Inferior parietal cortex (tissue), 1 donor: Measurements from ENCODE around the gene RBM26.
"Not testable (repeated sequence)": the region's sequence is repeated elsewhere in the genome, so short reads cannot be mapped to it uniquely, and the experiment has no call there.

ENCODE experiments used
- DNase-seq: peaks from one replicate; pipeline ENCODE4 v3.0.0-alpha.2; 2016; ENCODE audit errors: extremely low spot score

RBM26 gene

DNA sequence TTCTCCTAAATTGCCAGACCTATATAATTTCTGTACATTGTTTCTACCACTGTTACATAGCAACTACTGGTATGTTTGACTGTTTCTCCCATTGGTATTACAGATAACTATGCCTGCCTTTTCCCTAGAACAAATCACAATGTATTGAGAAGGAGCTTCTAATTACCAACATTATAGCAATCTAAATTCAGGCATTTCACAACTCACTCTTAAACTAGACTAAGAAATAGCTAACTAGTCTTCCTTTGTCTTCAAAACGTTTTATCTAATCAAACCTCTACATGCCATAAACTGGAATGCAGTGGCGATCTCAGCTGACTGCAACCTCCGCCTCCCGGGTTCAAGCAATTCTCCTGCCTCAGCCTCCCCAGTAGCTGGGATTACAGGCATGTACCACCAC, 18.2 kb downstream of the RBM26 start:
- DNase-seq, result no peak

DNA sequence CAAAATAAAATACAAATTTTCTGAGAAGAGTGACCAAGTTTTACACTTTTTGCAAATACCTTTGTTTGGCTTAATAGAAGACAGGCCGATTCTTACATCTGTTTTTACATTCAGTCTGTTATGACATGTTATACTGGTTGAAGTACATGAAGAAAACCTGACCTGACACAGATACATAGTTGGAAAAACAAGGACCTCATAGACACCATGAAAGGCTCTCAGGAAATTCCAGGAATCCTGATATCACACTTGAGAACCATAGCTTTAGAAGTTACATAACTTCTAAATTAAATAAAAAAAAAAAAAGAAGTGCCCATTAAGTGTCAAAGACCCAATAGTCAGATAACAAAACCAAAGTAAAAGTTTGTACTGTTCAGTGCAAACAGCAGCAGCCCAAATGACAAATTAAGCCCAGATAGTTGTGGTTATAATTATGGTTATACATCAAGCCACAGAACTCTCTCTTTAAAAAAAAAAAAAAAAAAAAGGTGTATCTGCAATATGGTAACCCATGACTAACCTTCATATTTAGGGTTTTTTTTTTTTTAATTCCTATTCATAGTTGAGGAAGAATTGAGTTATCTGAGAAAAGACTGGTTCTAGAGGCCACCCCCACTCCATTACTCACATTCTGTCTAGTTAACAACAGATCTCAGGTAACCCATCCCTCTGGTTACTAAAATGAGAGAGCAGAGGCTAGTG, 19.8 kb downstream of the RBM26 start:
- DNase-seq, result no peak

DNA sequence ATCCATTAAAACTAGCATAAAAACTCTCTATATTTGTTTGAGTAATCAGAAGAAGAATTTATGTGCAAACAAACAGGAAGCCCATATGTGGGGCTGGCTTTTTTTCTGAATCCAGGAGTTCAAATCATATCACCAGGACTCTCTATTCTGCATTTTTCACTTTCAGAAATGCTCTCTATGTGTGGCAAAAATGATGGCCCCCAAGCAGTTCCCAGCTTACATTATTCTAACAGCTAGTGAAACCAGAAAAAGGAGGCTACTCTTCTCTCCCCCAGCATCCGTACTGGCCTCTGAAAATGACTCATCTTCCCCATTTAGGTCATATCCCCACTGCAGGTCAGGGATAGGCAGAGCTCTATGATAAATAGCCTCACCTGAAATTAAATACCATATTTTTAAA, 20.4 kb downstream of the RBM26 start:
- DNase-seq, result no peak

DNA sequence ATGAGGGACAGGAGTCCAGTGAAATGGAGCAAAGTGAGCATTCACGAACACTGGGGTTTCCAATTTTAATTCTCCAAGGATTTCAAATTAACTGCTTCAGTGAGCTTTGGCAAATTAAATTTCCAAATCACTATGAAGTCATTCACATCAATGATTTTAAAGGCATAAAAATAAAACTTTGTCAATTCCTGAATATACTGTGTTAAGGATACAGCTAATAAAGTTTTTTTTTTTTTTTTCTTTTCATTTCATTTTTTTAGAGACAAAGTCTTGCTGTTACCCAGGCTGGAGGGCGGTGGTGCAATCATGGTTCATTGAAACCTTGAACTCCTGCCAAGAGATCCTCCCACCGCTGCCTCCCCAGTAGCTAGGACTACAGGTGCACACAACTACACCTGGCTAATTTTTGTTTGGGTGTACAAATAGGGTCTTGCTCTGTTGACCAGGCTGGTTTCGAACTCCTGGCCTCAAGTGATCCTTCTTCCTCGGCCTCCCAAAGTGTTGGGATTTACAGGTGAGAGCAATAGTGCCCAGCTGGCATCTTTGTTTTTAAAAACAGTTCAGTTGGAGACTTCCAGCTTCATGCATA, 21.9 kb downstream of the RBM26 start:
- no peak for DNase-seq

GRCh38 chr13:79382545-79383275, 23.3 kb downstream of the RBM26 start:
- DNase-seq, result no peak

DNA sequence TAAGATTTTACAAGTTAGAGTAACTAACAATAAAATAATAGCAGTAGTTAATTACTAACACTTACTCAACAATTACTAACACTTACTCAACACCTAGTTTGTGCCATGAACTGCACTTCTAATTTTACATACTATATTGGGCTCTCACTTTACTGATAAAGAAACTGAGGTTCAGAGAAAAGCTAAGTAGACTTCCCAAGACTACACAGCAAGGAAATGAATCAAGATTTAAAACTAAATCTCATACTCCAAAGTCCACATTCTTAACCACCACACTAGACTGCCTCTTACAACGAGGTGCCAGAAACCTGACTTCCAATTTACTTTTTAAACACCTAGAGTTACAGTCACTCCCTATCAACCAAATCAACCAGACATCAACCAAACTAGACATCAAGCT, 25.1 kb downstream of the RBM26 start:
- no peak for DNase-seq

- DNase-seq, result no peak
These were observed 26.8 kb downstream of the RBM26 start for GRCh38 chr13:79379274-79379673.

GRCh38 chr13:79376843-79377242, 29.2 kb downstream of the RBM26 start:
- DNase-seq, result no peak

DNA sequence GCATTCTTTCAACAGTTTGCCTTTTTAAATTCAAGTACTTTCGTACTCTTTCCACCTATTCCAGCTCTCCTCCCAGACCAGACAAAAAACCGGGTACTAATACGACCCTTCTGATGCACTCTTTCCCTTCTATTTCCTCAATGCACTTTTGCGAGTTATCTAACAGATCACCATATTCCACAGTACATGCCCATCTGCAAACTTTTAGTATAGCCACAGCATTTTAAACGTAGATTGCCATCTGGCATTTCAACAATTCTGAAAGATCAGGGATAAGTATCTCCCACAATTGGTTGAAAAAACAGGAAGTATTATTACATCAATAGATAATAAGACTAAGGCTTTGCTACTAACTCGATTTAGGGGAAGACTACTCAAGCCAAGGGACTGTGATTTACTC, 31.5 kb downstream of the RBM26 start:
- no peak for DNase-seq

GRCh38 chr13:79373916-79374315, 32.1 kb downstream of the RBM26 start:
- DNase-seq, result no peak

DNA sequence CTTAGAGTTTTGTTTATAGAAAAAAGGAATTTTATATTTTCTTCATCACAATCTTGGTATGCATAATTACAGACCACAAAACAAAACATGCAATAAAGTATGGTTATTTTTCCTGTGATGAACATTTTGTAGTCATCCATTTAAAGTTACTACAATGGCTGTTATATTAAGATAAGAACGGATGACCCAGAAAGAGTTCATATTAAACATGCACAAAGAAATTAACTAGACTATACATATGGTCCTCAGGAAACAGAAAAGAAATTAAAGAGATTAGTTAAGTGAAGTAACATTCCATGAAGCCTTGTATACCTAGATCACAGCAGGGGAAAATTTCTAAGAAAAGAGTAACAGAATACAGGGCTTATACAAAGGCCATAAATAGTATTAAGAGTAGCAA, 36.8 kb downstream of the RBM26 start:
- DNase-seq, result no peak

- no peak for DNase-seq
These were observed 40.1 kb downstream of the RBM26 start for GRCh38 chr13:79365981-79366380.

DNA sequence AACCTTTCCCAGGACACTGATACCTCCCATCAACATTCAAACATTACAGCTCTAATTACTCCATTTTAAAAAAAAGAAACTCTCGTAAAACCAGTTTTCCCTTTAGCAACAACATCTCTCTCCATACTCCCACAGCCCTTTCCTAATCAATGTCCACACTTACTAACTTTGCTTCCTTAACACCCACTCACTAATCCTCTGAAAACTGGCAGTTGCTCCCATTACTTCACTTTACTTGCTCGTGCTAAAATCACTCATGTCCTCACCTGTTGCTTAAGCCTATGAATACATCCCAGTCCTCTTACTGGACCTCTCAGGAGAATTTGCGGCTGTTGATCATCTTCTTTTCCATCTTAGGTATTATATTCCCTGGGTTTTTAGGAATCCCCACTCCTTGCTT, 44.8 kb downstream of the RBM26 start:
- DNase-seq, result no peak

DNA sequence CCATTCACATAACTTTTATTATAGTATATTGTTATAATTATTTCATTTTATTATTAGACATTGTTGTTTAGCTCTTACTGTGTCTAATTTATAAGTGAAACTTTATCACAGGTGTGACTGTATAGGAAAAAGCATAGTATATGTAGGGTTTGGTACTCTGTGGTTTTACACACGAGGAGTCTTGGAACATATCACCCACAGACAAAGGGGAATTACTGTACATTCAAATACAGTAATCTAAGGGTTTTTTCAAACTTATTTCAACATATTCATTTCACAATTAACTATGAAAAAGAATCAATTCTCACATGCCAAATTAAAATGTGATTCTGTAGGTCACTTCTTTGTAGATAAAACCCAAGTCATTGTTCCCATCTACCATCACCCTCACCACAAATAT, 46.0 kb downstream of the RBM26 start:
- DNase-seq, result no peak

DNA sequence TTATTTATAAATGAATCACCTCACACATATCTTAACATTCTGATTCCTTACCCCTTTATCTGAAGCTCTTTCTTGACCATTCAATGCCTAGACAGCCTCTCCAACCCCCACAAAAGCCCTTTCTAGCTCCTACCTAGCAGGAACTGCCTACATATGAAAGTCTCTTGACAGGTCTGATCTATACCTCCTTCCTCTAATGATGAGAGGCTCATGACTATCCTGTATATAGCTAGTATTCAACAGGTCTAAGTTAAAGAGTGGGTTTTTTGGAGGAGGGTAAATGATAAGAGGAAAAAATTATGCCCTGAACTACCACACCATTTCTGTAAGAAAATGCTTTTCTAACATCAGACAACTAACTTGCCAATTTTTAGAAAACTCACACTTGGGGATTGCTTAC, 47.0 kb downstream of the RBM26 start:
- DNase-seq, result no peak

DNA sequence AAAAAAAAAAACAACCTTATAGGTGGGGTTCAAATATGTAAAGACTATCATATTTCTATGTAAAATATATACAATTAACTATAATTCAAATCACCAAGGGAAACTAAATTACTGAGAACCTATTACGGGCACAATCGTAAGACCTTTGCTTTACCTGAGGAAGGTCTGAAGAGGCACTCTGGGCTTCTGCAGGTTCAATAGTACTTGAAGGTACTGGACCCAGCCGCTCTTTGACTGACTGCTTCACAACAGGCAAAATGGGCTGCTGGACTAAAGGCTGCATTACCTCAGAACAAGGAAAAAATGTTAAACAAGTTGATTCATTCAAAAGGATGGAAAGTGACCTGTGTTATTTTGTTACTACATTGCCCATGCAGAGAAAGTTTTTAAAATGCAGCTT, 51.8 kb downstream of the RBM26 start:
- DNase-seq, result no peak

DNA sequence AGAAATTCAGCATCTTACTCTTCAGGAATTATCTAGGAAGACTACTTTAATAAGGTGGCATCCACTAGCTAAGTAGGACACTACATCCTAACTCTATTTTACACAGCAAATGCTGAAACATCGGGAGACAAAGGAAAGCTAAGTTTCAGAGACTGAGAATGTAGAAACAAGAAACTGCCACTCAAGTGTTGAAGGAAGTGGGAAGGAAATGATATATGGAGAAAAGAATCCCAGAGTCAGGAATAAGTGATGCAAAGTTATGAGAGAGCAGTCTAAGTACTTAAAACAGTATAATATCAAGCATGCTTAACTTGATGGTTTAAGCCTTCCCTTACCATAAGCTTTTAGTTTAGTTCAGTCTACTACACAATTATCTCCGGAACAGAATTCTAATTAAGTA, 52.4 kb downstream of the RBM26 start:
- DNase-seq, result no peak

DNA sequence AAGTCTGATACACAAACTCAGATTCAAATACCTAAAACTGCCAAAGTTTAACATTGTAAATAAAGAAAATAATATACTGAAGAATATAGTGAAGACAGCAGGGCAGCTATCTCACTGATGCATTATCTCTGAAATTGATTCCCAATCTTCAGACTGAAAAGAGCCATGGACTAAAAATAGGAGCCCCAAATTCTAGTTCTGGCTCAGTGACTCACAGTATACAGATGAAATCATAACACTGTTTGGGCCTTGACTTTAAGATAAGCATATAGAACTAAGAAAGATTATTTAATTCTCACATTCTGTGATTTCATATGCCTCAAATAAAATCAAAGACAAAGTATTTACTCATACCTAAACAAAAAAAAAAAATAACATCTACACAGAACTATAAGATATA, 53.9 kb downstream of the RBM26 start:
- DNase-seq, result no peak

- not testable (repeated sequence) for DNase-seq
These were observed 56.4 kb downstream of the RBM26 start for GRCh38 chr13:79349608-79350007.

GRCh38 chr13:79349011-79349410, 57.0 kb downstream of the RBM26 start:
- no peak for DNase-seq

DNA sequence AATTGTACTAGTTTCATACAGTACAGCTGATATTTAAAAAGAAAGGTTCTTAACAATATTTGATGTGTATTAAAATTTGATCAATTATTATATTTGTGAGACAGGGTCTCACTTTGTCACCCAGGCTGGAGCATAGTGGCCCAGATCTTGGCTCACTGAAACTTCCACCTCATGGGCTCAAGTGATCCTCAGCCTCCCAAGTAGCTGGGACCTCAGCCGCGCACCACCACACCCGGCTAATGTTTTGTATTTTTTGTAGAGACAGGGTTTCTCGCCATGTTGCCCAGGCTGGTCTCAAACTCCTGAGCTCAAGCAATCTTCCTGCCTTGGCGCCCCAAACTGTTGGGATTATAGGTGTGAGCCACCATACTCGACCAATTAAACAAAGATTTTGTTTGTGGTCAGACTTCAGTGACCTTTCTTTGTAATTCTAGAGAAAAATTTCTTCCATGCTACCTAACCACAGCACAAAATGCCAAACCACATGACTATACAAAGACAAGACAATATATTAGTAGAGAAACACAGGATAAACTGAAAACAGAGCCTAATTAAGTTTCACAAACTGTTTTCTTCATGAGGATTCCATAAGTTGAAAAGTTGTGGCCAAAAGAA, 59.6 kb downstream of the RBM26 start:
- no peak for DNase-seq

DNA sequence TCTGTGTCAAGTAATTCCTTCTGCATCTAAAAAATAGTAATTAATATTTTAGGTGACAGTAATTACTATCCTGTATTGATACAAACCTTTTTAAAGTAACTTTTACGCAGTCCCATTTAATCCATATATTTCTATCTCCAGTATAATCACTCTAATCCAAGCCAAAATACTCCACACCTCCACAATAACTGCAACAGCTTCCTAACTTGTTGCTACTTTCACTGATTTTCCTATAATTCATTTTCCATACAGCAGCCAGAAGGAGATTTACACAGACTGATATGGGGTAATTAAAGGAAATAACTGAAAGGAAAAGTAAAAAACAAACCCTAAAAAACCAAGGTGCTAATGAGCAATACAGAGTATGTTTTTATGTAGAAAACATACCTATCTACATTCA, 64.9 kb downstream of the RBM26 start:
- DNase-seq, result no peak

DNA sequence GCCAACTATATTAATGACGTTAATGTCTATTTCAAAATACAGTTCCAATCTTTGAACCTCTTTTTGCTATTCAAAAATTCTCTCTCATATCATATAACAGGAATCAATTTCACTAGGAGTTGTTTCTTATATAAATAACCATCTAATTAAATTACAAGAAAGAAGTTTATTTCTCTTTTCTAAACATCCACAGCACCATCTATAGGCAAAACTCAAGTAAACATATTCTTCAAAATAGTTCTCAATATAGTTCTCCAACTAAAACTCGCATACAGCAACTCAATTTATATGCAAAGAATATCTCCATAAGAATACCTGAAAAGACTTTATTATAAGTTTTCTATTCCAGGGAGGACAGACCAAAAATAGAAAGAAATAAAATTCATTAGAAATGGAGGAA, 65.6 kb downstream of the RBM26 start:
- DNase-seq, result no peak
